Activated B cell treated with CpG ODN at 0.5 μM for 24 hours (primary cell): ENCODE results near the gene RALBP1. TPM values are rescaled to one million over a fixed set of nuclear protein-coding genes. Genes with fewer than 3 reads are reported as not detected.

Experiments used
- ATAC-seq: fragments of 200-7000 bp; cut with Tn5 transposase; one replicate; pipeline ENCODE4 v1.10.0; 2021; ENCODE audit warnings: low read depth, mild to moderate bottlenecking, moderate library complexity
- CTCF ChIA-PET: fragments of 350-600 bp; sonication (Branson Sonifier 250); formaldehyde crosslinking; loops from one replicate; lab custom pipeline; 2021; ENCODE audit warnings: antibody characterized with exemption; lab: Charles Lee
- POLR2A ChIA-PET: fragments of 350-600 bp; sonication (Branson Sonifier 250); formaldehyde crosslinking; loops from one replicate; lab custom pipeline; 2021; ENCODE audit warnings: antibody characterized with exemption; lab: Charles Lee
- DNase-seq: peaks from one replicate; pipeline ENCODE4 v3.0.0; 2022
- H3K27ac Mint-ChIP-seq: one replicate; pipeline ENCODE4 v1.8.0; 2020; ENCODE audit warnings: mixed read lengths
- H3K27me3 Mint-ChIP-seq: one replicate; pipeline ENCODE4 v1.8.0; 2021; ENCODE audit warnings: mixed read lengths
- H3K36me3 Mint-ChIP-seq: one replicate; pipeline ENCODE4 v1.8.0; 2021; ENCODE audit warnings: low read depth, mixed read lengths
- H3K4me1 Mint-ChIP-seq: one replicate; pipeline ENCODE4 v1.8.0; 2021; ENCODE audit warnings: mixed read lengths
- H3K4me3 Mint-ChIP-seq: one replicate; pipeline ENCODE4 v1.8.0; 2020; ENCODE audit warnings: mild to moderate bottlenecking, mixed read lengths
- H3K9me3 Mint-ChIP-seq: one replicate; pipeline ENCODE4 v1.8.0; 2020; ENCODE audit warnings: mixed read lengths
- intact Hi-C: fragments of 100-400 bp; cut with micrococcal nuclease; formaldehyde crosslinking; loops from one replicate; pipeline ENCODE4 v1.15.1; 2024
- total RNA-seq: library from RNA; stranded (reverse); gene quantifications from 2 replicates; pipeline ENCODE4 v1.2.3, GENCODE V29; 2022
- TF ChIP-seq, protein P1 (sequence below): fragments of 200-600 bp; IDR thresholded peaks from one replicate; pipeline ENCODE4 v1.8.0; 2022; ENCODE audit warnings: antibody characterized with exemption, mild to moderate bottlenecking

RALBP1 gene
- total RNA-seq, 1 donor from 2014 or later: 32.7 TPM

GRCh38 chr18:9586814-9587213 is 111.5 kb downstream of the RALBP1 start:
- H3K9me3 Mint-ChIP-seq: peaks cover 12% of the 10 kb centered on the region
- intact Hi-C loops: no loop called here

More at GRCh38 chr18:9586814-9587213, 111.5 kb downstream of the RALBP1 start:
- ChIA-PET POLR2A (no interaction called here), CTCF (no interaction called here)
- ATAC-seq: no peak
- no peaks in the 10 kb centered on the region for H3K4me1 Mint-ChIP-seq
- DNase-seq: no peak
- H3K27me3 Mint-ChIP-seq: no peaks in the 10 kb centered on the region
- H3K4me3 Mint-ChIP-seq: no peak overlapping the region
- H3K36me3 Mint-ChIP-seq: peaks cover 70% of the 10 kb centered on the region
- no peak overlapping the region for H3K27ac Mint-ChIP-seq
- TF ChIP-seq, protein P1, sequence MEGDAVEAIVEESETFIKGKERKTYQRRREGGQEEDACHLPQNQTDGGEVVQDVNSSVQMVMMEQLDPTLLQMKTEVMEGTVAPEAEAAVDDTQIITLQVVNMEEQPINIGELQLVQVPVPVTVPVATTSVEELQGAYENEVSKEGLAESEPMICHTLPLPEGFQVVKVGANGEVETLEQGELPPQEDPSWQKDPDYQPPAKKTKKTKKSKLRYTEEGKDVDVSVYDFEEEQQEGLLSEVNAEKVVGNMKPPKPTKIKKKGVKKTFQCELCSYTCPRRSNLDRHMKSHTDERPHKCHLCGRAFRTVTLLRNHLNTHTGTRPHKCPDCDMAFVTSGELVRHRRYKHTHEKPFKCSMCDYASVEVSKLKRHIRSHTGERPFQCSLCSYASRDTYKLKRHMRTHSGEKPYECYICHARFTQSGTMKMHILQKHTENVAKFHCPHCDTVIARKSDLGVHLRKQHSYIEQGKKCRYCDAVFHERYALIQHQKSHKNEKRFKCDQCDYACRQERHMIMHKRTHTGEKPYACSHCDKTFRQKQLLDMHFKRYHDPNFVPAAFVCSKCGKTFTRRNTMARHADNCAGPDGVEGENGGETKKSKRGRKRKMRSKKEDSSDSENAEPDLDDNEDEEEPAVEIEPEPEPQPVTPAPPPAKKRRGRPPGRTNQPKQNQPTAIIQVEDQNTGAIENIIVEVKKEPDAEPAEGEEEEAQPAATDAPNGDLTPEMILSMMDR: no peak

Other genes with a start within 250 kb of the RALBP1 start
- gene TWSG1, start 140.7 kb upstream of the RALBP1 start, total RNA-seq: 4.1 and 4.8 TPM in 2 replicates
- gene PPP4R1, start 139.0 kb downstream of the RALBP1 start, total RNA-seq: 48.1 and 51.3 TPM in 2 replicates
- gene RAB31, start 232.8 kb downstream of the RALBP1 start, total RNA-seq: 33.0 and 36.0 TPM in 2 replicates